ENCODE results near the gene TMEM132E. TPM values are rescaled to one million over a fixed set of nuclear protein-coding genes. Genes with fewer than 3 reads are reported as not detected.

Gene TMEM132E
- total and polyA plus RNA-seq, 2 of the 8 experiments (the other 6 are each of a cell fraction or from before 2014, with no cell fraction given) = 0.45 to 0.60 TPM

- Histone ChIP-seq H2AK5ac (ENCODE audit: low read depth, low read length) (no peak overlapping the region), H3K79me1 (ENCODE audit: low read depth, low read length) (no peaks in the 10 kb centered on the region), H3K79me2 (ENCODE audit: control insufficient read depth in 1 of 2, insufficient read depth in 2 of 2, low read length in 2 of 2) (no peaks in the 10 kb centered on the region), H2BK15ac (ENCODE audit: low read length) (no peak overlapping the region; the same call in 1 of the 2 replicates), H3K27ac (ENCODE audit: low read depth, low read length) (no peak overlapping the region), H3K4me3 (ENCODE audit: extremely low read depth in 1 of 4, insufficient read depth in 2 of 4, low read depth in 3 of 4, low read length in 4 of 4) (peak overlapping the region in 3 of 4 experiments; percentile 17 to 41 (median 34); a peak in 5 of 8 replicates), H3K4ac (replicated peaks; ENCODE audit: insufficient read length, low read depth, low read length) (peak overlapping the region; percentile 91), H4K91ac (replicated peaks; ENCODE audit: insufficient read length, low read length) (peak overlapping the region; percentile 83), H2BK20ac (ENCODE audit: low read length) (peak overlapping the region; percentile 82), H2BK12ac (ENCODE audit: low read depth, low read length) (peak overlapping the region; percentile 68; the same call in 1 of the 2 replicates), H3K36me3 (ENCODE audit: control insufficient read depth in 2 of 4, insufficient read depth in 4 of 4, low read length in 3 of 4) (no peaks in the 10 kb centered on the region), H3K23ac (ENCODE audit: insufficient read length) (no peak overlapping the region), H2AFZ (ENCODE audit: low read length) (peak overlapping the region; percentile 82; the same call in 1 of the 2 replicates), H3K4me2 (ENCODE audit: insufficient read depth in 1 of 2, low read depth in 2 of 2, low read length in 2 of 2) (peak overlapping the region; percentile 47 to 82), H3K18ac (ENCODE audit: extremely low read depth, low read length) (peak overlapping the region; percentile 86), H3K27me3 (replicated peaks in 1 of 4; ENCODE audit: control insufficient read depth in 3 of 4, extremely low read depth in 1 of 4, insufficient read depth in 3 of 4, low read length in 3 of 4) (no peaks in the 10 kb centered on the region; a peak in 1 of 7 replicates), H2BK5ac (ENCODE audit: low read depth, low read length) (peak overlapping the region; percentile 85; the same call in 1 of the 2 replicates), H2BK120ac (replicated peaks; ENCODE audit: low read depth, low read length) (peak overlapping the region; percentile 82), H4K8ac (ENCODE audit: extremely low read depth, insufficient read depth, low read length) (no peak overlapping the region), H3K23me2 (ENCODE audit: low read depth, low read length) (peaks cover 4% of the 10 kb centered on the region; the same call in 1 of the 2 replicates), H3K9me3 (ENCODE audit: insufficient read depth in 2 of 2, low read depth in 1 of 2, low read length in 1 of 2) (no peaks in the 10 kb centered on the region), H3K9ac (replicated peaks in 1 of 4; ENCODE audit: extremely low read depth in 1 of 4, low read depth in 3 of 4, low read length in 3 of 4) (no peak overlapping the region), H3K4me1 (replicated peaks in 1 of 4; ENCODE audit: control insufficient read depth in 3 of 4, insufficient read depth in 4 of 4, low read length in 3 of 4) (peaks cover 7 to 17% (median 12%) of the 10 kb centered on the region in 4 experiments), H4K5ac (ENCODE audit: insufficient read length, low read depth, low read length) (peak overlapping the region; percentile 40), H3K56ac (replicated peaks; ENCODE audit: insufficient read length, low read depth, low read length) (peak overlapping the region; percentile 37), H3K14ac (ENCODE audit: insufficient read length) (no peak overlapping the region), H4K20me1 (replicated peaks in 1 of 2; ENCODE audit: control insufficient read depth in 1 of 2, insufficient read depth in 2 of 2, low read length in 2 of 2) (no peaks in the 10 kb centered on the region)
- FAIRE-seq (no peak), DNase-seq (ENCODE audit: low read depth in 1 of 2, low spot score in 2 of 2) (peak in 1 of 2 experiments; percentile 53)
- 41% methylated on average over 11 of the region's 12 CpGs; no CpG with 5 or more reads in 1 of the 2 experiments for WGBS, 2 experiments (ENCODE audit: extremely low coverage in 1 of 2, insufficient coverage in 1 of 2, insufficient read length in 1 of 2, insufficient replicate concordance in 2 of 2, low coverage in 1 of 2, low lambda C conversion rate in 2 of 2, missing lambda C conversion rate in 1 of 2)
- ChIA-PET CTCF (ENCODE audit: partially characterized antibody) (interaction anchor here (0.7 to 1.2 kb wide), 2 partner anchors 27 to 130 kb away, joined by 3 to 4 read pairs; no protein-coding TSS in a partner anchor), POLR2A (ENCODE audit: partially characterized antibody) (interaction anchor here (1.2 kb wide), 1 partner anchor 112 kb away, joined by 3 read pairs; no protein-coding TSS in a partner anchor)
- no peak for TF ChIP-seq EP300 (IDR thresholded peaks at IDR 0.05; ENCODE audit: borderline replicate concordance in 1 of 2, low read depth in 2 of 2, low read length in 2 of 2)
- 0 out of 2 replicates have a peak, but pooled peaks have one; percentile 4 for TF ChIP-seq TAF1 (IDR thresholded peaks at IDR 0.05; ENCODE audit: low read depth, low read length)
- no peak for TF ChIP-seq POLR2AphosphoS5 (IDR thresholded peaks at IDR 0.05; ENCODE audit: low read depth, low read length)
- TF ChIP-seq USF2 (IDR thresholded peaks at IDR 0.05; ENCODE audit: low read length) = no peak
- TF ChIP-seq RNF2 (IDR thresholded peaks at IDR 0.05; ENCODE audit: borderline replicate concordance, low read depth, low read length, missing control alignments, poor library complexity, severe bottlenecking) = no peak
- TF ChIP-seq KDM4A (IDR thresholded peaks at IDR 0.05; ENCODE audit: low read depth, low read length, severe bottlenecking) = no peak
- TF ChIP-seq SIRT6 (IDR thresholded peaks at IDR 0.05; ENCODE audit: low read length) = no peak
- TF ChIP-seq E2F6 (IDR thresholded peaks at IDR 0.05) = peak; percentile 67
- no peak for TF ChIP-seq CHD2 (IDR thresholded peaks at IDR 0.05; ENCODE audit: low read length)
- no peak for TF ChIP-seq KDM5A (IDR thresholded peaks at IDR 0.05; ENCODE audit: low read length)
Measured at GRCh38 chr17:34665150-34665806, 85.9 kb downstream of the TMEM132E start.

All from H1 (cell line).